Measurements from ENCODE around the gene HIPK3. TPM values are rescaled to one million over a fixed set of nuclear protein-coding genes. Genes with fewer than 3 reads are reported as not detected.
"Not testable (repeated sequence)": the region's sequence is repeated elsewhere in the genome, so short reads cannot be mapped to it uniquely, and the experiment has no call there.

The HIPK3 gene
- total RNA-seq, 2 donors from 2014 or later, result 202 to 226 TPM

DNA sequence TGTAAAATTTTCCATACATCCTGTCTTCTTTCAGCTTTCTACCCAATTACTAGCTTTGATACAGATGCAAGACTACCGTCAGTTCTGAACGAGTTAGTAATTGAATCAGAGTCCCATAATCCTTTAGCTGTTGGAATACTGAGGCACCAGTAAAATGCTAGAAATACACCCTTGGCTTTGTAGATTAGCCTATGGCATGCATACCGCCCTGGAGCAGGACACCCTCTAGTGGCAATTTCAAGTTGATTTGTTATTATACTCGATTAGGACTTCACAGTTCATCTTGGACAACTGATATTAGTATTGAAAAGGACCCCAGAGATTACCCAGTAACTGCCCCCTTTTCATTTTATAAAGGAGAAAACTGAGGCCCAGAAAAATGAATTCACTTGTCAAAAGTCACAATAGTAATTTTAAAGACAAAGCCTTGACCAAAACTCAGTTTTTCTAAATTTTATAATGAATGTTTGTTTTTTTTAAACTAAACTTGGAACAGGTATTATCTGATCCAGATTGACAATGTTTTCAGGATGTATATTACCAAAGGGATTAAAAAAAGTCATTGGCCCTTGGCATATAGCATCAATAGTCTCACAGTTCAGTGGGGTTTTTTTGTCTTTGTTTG, 72.6 kb downstream of the HIPK3 start:
- peak; percentile 64 to 67 for ATAC-seq
- intact Hi-C loops (cut with DNase I), result loop anchor here (2.0 to 5.0 kb wide), 3 partner anchors 73 to 163 kb away; partner anchors contain the start of gene HIPK3 (in 2 of the 2)

DNA sequence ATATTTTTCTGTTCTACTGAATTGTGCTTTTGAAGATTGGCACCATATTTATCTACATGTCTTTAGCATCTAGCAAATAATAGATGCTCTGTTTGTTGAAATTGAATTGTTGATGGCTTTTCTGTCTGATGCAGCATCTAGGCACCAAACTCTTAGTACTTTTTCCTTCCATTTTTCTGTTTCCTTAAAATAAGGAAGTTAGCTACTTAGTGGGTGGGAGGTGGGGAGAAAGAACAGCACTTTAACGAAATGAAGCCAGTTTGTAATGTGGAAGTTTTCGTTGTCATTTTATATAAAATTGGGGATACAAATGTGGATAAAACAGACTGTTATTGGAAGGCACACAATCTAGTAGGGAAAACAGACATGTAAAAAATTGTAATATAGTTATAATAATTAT, 76.6 kb downstream of the HIPK3 start:
- DNase-seq, result no peak
- ATAC-seq, result no peak
- intact Hi-C loops (cut with DNase I), result no loop called here

More for the DNA sequence above, 72.6 kb downstream of the HIPK3 start:
- no peak for DNase-seq

DNA sequence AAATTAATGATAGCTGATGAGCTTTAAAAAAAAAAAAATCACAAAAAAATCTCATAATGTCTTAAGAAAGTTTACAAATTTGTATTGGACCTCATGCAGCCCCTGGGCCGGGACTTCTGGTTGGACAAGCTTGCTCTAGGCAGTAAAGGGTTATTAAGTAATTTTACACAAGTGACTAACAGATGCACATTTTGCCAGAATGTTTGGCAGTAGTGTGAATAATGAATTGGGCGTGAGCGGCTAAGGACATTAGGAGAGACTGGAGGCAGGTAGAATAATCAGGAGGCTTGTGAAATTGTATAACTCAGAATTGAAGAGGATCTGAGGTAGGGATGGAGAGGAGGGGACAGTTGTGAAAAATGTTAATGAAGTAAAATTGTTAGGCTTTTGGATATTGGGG, 77.4 kb downstream of the HIPK3 start:
- DNase-seq, result no peak
- intact Hi-C loops (cut with DNase I), result no loop called here
- no peak for ATAC-seq

DNA sequence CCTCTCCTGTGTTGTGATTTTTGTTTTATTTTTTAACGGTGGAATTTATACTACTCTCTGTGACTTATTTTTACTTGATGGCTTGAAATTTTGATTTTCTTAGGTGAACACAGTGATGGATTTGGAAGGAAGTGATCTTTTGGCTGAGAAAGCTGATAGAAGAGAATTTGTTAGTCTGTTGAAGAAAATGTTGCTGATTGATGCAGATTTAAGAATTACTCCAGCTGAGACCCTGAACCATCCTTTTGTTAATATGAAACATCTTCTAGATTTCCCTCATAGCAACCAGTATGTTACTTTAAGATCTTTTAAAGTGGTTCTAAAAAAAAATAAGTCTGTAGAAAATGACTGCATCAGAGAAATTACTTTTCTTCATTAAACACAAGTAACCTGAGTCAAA, 82.1 kb downstream of the HIPK3 start:
- intact Hi-C loops (cut with DNase I), result no loop called here
- ATAC-seq, result no peak
- DNase-seq, result no peak

DNA sequence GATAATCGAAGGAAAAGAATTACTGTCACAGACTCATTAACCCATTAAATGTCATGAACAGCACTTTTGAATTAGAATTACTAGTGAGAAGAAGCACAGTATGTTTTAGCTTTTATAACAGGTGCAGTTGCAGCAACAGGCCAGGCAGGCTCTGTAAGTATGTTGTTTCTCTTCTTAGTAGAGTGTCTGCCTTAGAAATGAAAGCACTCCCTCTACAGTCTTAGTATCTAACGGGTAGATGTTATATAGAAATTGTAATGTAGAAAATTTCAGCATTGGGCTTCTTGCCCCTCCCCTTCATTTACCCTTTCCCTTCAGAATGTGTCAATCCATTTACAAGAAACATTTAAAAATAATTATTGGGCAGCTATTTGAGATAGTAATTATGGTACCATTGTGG, 87.4 kb downstream of the HIPK3 start:
- intact Hi-C loops (cut with DNase I), result loop anchor here (5.0 kb wide), 2 partner anchors 87 to 177 kb away; partner anchors contain the start of gene HIPK3 (in 1 of the 2)
- DNase-seq (no peak), ATAC-seq (peak; percentile 38 to 55)

DNA sequence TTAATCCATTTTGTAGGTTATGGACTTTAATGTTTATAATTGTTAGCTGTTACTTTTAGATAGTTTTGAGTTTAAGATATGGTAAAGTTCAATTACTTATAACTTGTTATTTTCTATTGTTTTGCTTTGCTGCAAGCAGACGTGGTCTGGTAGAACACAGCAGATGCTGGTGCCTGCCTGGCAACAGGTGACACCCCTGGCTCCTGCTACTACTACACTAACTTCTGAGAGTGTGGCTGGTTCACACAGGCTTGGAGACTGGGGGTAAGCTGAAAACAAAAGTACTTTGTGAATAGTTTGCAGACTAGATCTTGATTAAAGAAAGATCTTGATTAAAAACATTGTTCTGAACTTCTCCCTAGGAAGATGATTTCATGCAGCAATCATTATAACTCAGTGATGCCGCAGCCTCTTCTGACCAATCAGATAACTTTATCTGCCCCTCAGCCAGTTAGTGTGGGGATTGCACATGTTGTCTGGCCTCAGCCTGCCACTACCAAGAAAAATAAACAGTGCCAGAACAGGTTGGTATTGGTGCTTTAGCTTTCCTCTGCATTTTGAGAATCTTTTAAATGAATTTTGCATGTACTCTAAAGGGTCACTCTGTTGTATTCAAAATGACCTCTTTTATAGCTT, 90.4 kb downstream of the HIPK3 start:
- DNase-seq, result no peak
- intact Hi-C loops (cut with DNase I), result no loop called here
- ATAC-seq, result peak in 1 of 2 donors; percentile 26

DNA sequence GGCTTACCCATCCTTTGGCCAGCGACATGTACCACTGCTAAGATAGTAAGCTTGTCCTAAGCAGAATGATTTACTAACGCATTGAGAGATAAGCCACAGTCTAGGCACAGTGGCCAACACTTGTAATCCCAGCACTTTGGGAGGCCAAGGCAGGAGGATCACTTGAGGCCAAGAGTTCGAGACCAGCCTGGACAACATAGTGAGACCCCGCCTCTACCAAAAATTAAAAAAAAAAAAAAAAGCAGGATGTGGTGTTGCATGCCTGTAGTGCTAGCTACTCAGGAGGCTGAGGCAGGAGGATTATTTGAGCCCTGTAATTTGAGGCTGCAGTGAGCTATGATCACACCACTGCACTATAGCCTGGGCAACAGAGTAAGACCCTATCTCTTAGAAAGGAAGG, 93.1 kb downstream of the HIPK3 start:
- DNase-seq (no peak), ATAC-seq (no peak)
- intact Hi-C loops (cut with DNase I), result no loop called here

DNA sequence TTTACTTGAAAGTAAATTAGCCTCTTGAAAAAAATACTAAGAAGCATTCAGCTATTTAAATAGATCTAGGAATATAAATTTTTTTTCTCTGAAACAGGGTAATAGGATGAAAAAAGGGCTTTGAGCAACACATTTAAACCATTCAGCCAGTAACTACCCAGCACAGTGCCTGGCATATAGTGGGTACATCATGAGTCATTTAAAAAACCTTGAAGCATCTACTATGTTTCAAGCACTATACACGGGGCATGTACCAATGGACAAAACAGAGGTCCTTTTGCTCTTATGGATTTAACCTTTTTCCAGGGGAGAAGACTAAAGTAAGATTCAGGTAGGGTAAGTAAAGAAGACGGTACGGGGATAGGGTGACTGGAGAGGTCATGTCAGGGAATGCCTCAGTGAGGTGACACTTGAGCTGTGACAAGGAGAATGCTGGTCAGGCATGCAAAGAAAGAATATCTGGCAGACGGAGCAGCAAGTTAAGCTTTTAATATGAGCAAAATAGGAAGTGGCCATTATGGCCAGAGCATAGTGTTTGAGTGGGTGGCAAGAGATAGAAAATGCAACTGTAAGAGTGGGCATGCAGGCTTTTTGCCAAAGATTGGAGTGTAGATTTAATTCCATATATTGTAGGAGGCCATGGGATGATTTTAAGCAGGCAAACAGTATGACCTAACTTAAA, 101.1 kb downstream of the HIPK3 start:
- intact Hi-C loops (cut with DNase I), result no loop called here
- no peak for DNase-seq
- ATAC-seq, result peak; percentile 51 to 58

DNA sequence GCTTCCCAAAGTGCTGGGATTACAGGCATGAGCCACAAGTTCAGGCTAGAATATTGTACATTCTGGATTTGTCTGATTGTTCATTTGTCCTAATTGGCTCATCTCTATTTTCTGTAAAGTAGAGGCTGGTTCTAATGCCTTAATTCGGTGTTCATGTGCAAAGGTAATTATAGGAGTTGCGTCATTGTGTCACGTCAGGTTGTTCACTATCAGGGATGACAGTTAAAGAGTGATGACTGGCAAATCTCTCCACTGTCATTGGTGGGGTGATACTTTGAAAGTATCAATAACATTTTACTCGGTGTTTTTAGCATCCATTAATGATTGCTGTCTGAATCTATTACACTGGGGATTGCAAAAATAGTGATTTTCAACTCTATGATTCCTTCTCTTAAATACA, 103.5 kb downstream of the HIPK3 start:
- ATAC-seq, result no peak
- DNase-seq, result no peak
- intact Hi-C loops (cut with DNase I), result loop anchor here in 1 of 2 donors (5.0 to 10.0 kb wide), 2 partner anchors 184 to 327 kb away; no protein-coding TSS in a partner anchor

DNA sequence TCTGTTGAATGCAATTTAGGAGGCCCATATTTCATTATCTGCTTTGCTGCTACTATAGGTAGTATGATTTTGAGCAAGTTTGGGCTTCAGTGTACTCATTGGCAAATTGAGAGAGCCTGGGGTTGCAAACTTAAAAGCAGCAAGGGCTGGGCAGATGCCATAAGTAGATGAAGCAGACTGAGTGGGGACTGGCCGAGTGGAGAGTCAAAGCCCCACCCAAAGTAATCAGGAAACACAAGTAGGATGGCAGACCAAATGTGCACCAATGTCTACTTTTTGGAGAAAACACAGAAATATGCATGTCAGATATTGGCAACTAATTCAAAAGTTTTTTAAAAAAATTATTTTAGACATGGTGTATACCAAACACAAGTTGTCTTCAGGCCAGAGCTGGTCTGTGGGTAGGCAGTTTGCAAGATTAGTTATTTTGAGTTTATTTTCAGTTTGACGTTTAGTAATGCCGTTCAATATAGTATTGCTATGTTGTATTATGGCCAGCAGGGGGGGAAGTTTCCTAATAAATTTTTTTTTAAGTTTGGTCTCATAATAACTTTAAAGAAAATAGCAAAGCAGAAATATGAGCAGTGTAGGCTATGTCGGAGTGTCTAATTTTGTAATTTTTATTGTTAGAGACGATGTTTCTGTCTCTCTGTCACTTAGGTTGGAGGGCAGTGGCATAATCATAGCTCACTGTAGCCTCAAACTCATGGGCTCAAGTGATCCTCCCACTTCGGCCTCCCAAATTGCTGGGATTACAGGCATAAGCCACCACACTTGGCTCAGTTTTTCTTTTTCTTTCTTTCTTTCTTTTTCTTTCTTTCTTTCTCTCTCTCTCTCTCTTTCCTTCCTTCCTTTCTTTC, 105.1 kb downstream of the HIPK3 start:
- DNase-seq (no peak), ATAC-seq (peak; percentile 44 to 60)
- intact Hi-C loops (cut with DNase I), result loop anchor here (2.0 to 10.0 kb wide), 5 partner anchors 183 to 467 kb away; no protein-coding TSS in a partner anchor

DNA sequence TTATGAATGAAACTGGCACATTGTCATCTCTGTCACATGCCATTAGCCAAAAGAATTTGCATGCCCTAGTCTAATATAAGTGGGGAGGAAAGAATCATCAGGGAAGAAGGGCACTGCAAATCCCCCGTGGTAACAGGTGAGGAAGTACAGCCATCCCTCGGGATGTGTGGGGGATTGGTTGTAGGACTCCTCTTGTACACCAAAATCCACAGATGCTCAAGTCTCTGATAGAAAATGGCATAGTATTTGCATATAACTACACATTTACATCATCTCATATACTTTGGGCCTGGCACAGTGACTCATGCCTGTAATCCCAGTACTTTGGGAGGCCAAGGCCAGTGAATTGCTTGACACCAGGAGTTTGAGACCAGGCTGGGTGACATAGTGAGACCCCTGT, 109.7 kb downstream of the HIPK3 start:
- no peak for ATAC-seq
- no peak for DNase-seq
- intact Hi-C loops (cut with DNase I), result loop anchor here in 1 of 2 donors (10.0 kb wide), 1 partner anchor 178 kb away; no protein-coding TSS in a partner anchor

DNA sequence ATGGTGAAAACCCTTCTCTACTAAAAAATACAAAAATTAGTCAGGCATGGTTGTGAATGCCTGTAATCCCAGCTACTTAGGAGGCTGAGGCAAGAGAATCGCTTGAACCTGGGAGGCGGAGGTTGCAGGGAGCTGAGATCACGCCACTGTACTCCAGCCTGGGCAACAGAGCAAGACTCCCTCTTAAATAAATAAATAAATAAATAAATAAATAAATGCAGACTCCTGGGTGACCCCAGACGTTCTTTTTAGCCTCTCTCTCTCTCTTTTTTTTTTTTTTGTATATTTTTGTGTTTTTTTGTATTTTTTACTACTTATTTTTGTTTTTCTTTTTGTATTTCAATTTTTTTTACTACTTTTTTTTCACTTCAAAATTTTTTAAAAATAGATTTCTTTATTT, 111.3 kb downstream of the HIPK3 start:
- intact Hi-C loops (cut with DNase I), result loop anchor here in 1 of 2 donors (10.0 kb wide), 1 partner anchor 176 kb away; no protein-coding TSS in a partner anchor

DNA sequence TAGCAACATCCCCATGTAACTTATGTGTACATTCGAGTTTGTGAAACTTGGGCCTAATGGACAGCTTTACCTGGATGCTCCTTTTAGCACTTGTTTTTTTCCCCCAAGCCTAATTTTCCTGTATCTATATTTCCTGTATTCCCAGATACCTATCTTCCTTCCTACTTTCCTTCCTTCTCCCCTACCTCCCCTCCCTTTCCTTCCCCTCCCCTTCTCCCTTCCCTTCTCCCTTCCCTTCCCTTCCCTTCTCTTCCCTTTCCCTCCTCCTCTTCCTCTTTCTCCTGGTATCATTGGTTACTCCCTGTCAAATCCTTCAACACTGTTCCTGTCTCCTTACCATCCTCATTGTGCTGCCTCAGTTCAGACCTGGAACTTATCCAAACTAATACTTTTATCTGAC, 111.8 kb downstream of the HIPK3 start:
- DNase-seq (no peak), ATAC-seq (no peak)
- intact Hi-C loops (cut with DNase I), result loop anchor here in 1 of 2 donors (10.0 kb wide), 1 partner anchor 176 kb away; no protein-coding TSS in a partner anchor

More for the DNA sequence above, 111.3 kb downstream of the HIPK3 start:
- not testable (repeated sequence) for ATAC-seq, DNase-seq

DNA sequence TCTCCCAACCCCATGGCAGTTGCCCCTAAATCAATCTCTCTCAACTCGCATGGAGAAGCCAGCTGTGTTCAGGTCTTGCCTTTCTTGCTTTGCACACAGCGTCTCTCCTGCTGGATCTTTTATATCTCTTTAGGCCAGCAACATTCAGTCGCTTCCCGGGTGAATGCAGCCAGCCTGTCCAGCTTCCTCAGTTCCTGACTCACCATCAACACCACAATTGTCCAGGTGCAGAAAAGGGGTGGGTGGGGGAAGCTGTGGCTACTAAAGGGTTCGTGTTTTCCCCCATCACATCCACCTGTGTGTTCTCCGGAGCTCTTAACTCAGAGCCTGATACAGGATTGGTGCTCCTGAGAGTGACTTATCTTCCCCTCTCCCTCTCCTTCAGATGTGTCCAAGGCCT, 116.5 kb downstream of the HIPK3 start:
- DNase-seq (no peak), ATAC-seq (no peak)
- intact Hi-C loops (cut with DNase I), result no loop called here

DNA sequence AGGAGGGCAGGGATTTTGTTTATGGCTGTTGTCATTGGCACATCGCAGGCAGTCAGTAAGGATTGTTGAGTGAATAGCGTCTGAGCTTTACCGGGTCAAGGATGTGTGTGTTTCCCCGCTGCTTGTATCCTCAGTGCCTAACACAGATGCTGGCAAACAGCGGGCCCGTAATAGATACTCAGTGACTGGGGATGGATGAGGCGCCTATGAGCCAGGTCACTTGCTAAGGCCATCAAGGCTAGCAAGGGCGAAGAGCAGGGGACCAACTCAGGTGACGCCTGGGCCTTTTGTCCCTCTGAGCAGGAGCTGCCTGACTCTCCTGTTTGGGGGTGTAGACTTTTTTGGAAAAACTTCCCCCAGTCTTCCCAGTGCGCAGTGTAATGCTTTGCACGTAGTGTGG, 118.1 kb downstream of the HIPK3 start:
- intact Hi-C loops (cut with DNase I), result no loop called here
- DNase-seq (no peak), ATAC-seq (no peak)

DNA sequence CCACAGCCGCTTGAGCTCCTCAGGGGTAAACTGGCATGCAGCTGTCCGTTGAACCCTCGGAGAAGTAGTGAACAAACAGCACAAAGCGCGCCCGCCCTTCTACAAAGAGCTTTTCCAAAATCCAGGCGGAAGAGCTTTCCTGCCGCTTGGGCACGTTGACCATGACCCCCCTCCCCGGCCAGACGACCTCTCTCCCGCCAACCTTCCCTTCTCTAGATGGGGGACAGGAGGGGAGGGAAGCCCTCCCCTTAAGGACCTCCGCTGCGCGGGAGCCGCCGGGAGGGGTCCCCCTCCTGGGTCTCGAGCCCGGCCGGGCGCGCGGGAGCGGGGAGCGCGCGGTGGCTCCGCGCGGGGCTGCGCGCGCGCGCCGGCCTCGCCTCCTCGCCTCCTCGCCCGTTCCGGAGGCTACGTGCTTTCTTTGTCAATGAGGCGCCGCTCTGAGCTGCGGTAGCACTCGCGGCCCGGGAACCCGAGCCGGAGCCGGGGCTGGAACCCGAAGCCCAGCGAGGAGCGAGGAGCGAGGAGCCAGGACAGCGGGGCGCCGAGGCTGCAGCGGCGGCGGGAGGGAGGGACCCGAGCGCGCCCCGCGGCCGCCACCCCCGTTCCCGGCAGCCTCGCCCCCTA, 118.6 kb downstream of the HIPK3 start, which contains the start of gene KIAA1549L:
TSS of gene KIAA1549L (plus strand) at position 421 of the 624 bp plus-strand sequence.
- ATAC-seq, result peak in 1 of 2 donors; percentile 29
- DNase-seq, result no peak
- intact Hi-C loops (cut with DNase I), result no loop called here

DNA sequence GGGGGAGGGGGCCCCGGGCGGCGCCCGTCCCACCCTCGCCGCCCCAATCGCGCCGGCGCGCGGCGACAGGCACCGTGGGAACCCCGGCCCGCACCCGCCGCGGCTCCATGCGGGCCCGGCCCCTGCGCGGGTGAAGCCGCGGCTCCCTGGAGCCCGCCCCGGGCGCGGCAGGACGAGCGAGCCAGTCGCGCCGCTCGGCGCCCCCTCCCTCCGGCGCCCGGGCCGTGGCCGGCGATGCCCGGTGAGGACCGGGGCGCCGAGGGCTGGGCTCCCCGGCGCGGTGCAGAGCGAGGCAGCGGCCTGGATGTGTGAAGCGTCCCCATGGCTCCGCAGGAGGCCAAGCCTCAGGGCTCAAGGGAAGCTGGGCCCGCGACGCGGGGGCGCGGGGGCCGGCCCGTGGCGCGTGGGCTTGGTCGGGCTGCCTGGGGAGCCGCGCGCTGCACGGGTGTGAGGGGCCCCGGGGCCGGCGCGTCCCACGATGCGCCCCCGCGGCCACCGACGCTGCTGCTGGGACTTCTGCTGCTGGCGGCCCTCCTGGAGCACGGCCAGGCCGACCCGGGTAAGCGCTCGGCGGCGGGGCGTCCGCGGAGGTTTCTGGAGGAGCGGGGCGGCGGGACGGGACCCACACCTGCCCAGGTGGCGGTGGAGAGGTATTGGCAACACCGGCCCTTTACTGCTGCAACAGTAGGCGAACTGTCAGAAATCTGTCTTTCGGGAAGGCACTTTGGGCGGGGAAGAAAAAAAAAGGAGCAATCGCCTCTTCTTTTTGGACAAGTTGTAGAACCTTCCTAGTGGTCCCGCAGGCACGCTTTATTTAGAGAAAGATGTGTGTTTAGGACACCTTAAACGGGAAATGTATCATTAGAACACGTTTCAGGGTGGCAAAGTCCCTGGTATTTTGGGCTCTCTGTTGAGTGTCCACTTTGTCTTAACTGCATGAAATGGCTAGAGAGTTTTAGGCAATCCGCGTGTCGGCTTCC, 119.4 kb downstream of the HIPK3 start:
- intact Hi-C loops (cut with DNase I), result no loop called here
- DNase-seq (no peak), ATAC-seq (peak; percentile 19 to 65)

Data from left cardiac atrium (tissue), 4 donors.